Choroid plexus epithelial cell (primary cell): Measurements from ENCODE around the gene NCKAP1.
"Not testable (repeated sequence)": the region's sequence is repeated elsewhere in the genome, so short reads cannot be mapped to it uniquely, and the experiment has no call there.

Source experiments
- DNase-seq: peaks from one replicate; pipeline ENCODE4 v3.0.0-alpha.2; 2010; ENCODE audit warnings: low read depth
- H3K4me3 ChIP-seq: 2 replicates; pipeline ENCODE4 v1.5.1; 2011; ENCODE audit warnings: low read depth, mild to moderate bottlenecking, control low read depth, low read length, moderate library complexity
- TF ChIP-seq, protein P1 (sequence below): conservative IDR thresholded peaks from 2 replicates; pipeline ENCODE4 v1.5.1; 2011; ENCODE audit warnings: low read depth, mild to moderate bottlenecking, control low read depth, inconsistent platforms, low read length, moderate library complexity

Gene NCKAP1

DNA sequence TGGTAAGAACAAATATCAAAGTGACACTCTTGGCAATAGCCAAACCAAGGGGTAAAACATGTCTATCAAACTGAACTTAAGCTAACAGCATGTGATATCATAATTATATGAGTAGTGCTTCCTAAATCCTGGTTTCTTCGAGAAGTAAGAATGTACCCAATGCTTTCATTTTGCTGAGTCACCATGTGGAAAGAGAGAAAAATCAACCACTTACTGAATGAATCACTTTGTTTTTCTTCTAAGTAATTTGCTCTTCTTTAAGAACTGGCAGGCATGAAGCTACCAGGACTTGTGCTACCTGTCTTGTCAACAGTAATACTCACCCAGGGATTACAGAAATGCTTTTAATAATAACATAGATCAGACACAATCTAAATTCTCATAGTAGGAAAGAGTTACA is 21.3 kb upstream of the NCKAP1 start:
- DNase-seq, result peak; percentile 88
- TF ChIP-seq, protein P1, sequence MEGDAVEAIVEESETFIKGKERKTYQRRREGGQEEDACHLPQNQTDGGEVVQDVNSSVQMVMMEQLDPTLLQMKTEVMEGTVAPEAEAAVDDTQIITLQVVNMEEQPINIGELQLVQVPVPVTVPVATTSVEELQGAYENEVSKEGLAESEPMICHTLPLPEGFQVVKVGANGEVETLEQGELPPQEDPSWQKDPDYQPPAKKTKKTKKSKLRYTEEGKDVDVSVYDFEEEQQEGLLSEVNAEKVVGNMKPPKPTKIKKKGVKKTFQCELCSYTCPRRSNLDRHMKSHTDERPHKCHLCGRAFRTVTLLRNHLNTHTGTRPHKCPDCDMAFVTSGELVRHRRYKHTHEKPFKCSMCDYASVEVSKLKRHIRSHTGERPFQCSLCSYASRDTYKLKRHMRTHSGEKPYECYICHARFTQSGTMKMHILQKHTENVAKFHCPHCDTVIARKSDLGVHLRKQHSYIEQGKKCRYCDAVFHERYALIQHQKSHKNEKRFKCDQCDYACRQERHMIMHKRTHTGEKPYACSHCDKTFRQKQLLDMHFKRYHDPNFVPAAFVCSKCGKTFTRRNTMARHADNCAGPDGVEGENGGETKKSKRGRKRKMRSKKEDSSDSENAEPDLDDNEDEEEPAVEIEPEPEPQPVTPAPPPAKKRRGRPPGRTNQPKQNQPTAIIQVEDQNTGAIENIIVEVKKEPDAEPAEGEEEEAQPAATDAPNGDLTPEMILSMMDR, result no peak

DNA sequence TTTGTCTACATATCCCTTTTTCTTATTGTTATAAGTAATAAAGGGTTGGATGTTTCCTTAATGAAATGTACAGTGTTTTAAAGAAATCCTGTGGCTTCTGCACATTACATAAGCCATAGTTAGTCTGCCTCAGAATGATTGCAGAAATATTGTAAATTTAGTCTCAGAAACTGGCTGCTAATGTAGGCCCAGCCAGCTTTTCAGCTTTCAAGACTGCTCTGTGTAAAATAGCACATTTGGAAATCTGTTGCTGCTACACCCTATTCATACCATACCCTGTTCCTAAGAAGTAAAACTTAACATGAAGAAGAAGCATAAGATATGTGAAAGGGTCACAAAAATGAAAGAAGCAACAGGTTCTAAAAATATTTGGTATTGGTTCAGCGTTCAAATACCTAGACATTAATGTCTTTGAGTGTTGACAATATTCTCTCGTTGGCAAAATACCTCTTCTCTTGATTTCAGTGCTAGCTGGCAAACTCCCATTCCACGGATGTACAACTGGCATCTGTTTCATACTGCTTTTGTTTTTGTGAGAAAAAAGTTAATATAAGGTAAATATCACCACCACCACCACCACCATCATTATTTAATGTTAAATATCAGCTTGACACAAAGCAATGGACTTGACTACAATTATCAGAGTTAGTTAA is 19.2 kb upstream of the NCKAP1 start:
- H3K4me3 ChIP-seq, result no peak overlapping the region
- TF ChIP-seq, protein P1, result no peak
- DNase-seq, result no peak

More for the DNA sequence above, 21.3 kb upstream of the NCKAP1 start:
- no peak overlapping the region for H3K4me3 ChIP-seq

DNA sequence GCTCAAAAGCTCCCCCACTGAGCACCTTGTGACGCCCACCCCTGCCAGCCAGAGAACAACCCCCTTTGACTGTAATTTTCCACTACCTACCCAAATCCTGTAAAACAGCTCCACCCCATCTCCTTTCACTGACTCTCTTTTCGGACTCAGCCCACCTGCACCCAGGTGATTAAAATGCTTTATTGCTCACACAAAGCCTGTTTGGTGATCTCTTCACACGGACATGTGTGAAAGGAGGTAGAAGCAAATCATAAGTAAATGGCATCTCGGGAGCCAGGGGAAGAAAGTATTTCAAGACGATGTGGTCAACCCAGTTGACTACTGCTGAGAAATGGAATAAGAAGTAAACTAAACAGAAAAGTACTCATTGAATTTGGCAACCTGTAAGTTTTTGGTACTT is 11.2 kb upstream of the NCKAP1 start:
- no peak overlapping the region for H3K4me3 ChIP-seq
- no peak for DNase-seq
- TF ChIP-seq, protein P1, result no peak

DNA sequence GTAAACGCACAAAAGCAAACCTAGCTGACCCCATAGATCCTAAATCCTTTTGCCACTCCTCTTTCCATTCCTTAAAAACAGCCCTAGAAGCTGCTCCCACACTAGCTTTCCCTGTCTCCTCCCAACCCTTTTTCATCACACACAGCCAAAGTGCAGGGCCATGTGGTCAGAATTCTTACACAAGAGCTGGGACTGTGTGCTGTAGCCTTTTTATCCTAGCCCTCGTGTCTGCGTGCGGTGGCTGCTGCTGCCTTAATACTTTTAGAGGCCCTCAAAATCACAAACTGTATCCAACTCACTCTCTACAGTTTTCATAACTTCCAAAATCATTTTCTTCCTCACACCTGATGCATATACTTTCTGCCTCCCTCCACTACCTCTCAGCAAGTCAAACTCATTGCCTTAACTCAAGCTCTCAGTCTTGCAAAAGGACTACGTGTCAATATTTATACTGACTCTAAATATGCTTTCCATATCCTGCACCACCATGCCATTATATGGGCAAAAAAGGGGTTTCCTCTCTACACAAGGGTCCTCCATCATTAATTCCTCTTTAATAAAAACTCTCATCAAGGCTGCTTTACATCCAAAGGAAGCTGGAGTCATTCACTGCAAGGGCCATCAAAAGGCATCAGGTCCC is 9.3 kb upstream of the NCKAP1 start:
- H3K4me3 ChIP-seq, result not testable (repeated sequence)

DNA sequence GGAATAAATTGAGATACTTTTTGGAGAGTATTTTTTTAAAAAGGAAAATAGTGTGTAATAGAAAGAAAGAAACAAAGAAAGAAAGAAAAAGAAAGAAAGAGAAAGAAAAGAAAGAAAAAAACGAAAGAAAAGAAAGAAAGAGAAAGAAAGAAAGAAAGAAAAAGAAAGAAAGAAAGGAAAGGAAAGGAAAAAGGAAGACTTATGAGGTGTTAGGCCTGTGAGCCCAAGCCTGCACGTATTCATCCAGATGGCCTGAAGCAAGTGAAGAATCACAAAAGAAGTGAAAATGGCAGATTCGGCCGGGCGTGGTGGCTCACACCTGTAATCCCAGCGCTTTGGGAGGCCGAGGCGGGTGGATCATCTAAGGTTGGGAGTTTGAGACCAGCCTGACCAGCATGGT is 5.3 kb upstream of the NCKAP1 start:
- H3K4me3 ChIP-seq, DNase-seq: not testable (repeated sequence)

More for the DNA sequence above, 9.3 kb upstream of the NCKAP1 start:
- DNase-seq, result not testable (repeated sequence)

DNA sequence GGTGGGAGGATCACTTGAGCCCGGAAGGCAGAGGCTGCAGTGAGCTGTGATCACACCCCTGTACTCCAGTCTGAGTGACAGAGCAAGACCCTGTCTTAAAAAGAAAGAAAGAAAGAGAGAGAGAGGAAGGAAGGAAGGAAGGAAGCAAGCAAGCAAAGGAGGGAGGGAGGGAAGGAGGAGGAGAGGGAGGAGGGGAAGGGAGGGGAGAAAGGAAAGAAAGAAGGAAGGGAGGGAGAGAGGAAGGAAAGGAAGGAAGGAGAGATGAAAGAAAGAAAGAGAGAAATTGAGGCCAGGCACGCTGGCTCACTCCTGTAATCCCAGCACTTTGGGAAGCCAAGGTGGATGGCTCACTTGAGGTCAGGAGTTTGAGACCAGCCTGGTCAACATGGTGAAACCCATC is 2.3 kb upstream of the NCKAP1 start:
- H3K4me3 ChIP-seq, result no peak overlapping the region
- no peak for DNase-seq
- TF ChIP-seq, protein P1, result no peak

DNA sequence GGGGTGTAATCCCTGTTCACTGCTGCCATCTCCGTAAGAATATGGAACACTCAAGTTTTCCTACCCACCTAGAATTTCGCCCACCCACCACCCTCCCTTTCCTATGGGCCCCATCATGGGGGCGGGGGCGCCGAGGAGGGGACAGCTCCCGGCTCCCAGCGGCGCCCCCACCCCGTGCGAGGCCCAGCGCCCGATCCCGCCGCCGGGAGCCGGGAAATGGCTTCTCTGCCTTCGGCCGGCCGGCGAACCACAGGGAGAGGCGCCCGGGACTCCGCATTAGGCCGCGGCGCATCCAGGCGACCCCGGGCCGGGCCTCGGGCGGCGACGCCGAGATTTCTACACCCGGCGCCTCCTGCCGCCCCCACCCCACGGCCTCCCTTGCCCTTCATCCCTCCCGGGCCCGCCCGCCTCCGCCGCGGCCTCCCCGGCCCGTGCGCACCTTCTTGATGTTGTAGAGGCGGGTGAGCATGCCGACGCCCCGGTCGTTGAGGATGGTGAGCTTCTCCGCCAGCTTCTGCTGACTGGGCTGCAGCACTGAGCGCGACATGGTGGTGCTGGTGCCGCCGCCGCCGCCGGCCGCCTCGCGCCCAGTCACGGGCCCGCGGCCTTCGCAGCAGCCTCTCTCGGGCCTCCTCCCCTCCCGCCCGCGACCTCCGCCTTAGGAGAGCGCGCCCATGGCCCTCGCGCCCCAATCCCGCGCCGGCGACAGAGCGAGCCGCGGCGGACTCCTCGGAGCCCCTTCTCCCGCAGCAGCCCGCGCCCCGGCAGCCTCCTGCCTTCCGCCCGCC is 510 bp downstream of the NCKAP1 start:
- TF ChIP-seq, protein P1, result no peak
- DNase-seq, result no peak
- H3K4me3 ChIP-seq, result peak overlapping the region; percentile 86
